Calu3 (cell line): ENCODE data around the gene PTPRG. TPM values are rescaled to one million over a fixed set of nuclear protein-coding genes. Genes with fewer than 3 reads are reported as not detected.
A peak's percentile ranks its signal among the peaks of the same experiment; 100 is the strongest.

Experiments
- BruUV-seq: library from RNA; stranded (reverse); fragments of 400-500 nt; replicated peaks from 2 replicates; lab custom pipeline; 2021; lab: Mats Ljungman, UMichigan
- CTCF ChIA-PET: fragments of 300-600 bp; sonication (Branson Sonifier 250); formaldehyde crosslinking; loops from one replicate; lab custom pipeline; 2022; ENCODE audit warnings: antibody characterized with exemption; lab: Charles Lee
- DNase-seq: peaks from one replicate; pipeline ENCODE4 v3.0.0; 2022
- H3K27ac Mint-ChIP-seq: one replicate; pipeline ENCODE4 v1.8.0; 2022; ENCODE audit warnings: mixed read lengths; ENCODE audit not compliant: unreplicated experiment
- H3K27me3 Mint-ChIP-seq: one replicate; pipeline ENCODE4 v1.8.0; 2022; ENCODE audit warnings: mixed read lengths; ENCODE audit not compliant: unreplicated experiment
- H3K36me3 Mint-ChIP-seq: one replicate; pipeline ENCODE4 v1.8.0; 2022; ENCODE audit warnings: mild to moderate bottlenecking, moderate library complexity, mixed read lengths; ENCODE audit not compliant: insufficient read depth, unreplicated experiment
- H3K4me1 Mint-ChIP-seq: one replicate; pipeline ENCODE4 v1.8.0; 2022; ENCODE audit warnings: mild to moderate bottlenecking, low read depth, mixed read lengths; ENCODE audit not compliant: unreplicated experiment
- H3K4me3 Mint-ChIP-seq: one replicate; pipeline ENCODE4 v1.8.0; 2022; ENCODE audit warnings: mild to moderate bottlenecking, low read depth, moderate library complexity, mixed read lengths; ENCODE audit not compliant: unreplicated experiment
- H3K9me3 Mint-ChIP-seq: one replicate; pipeline ENCODE4 v1.8.0; 2022; ENCODE audit warnings: low read depth, mixed read lengths; ENCODE audit not compliant: unreplicated experiment
- intact Hi-C: fragments of 100-400 bp; cut with micrococcal nuclease; formaldehyde crosslinking; loops from one replicate; pipeline ENCODE4 v1.10.0; 2022; ENCODE audit not compliant: unreplicated experiment
- total RNA-seq: library from RNA; stranded (reverse); gene quantifications from 2 replicates; pipeline ENCODE4 v1.2.3, GENCODE V29; 2022
- TF ChIP-seq, protein P1 (sequence below): fragments of 200-600 bp; IDR thresholded peaks from one replicate; pipeline ENCODE4 v1.8.0; 2022; ENCODE audit warnings: antibody characterized with exemption; ENCODE audit not compliant: unreplicated experiment

Gene PTPRG
- total RNA-seq, 1 experiment from 2014 or later: 0.35 TPM

DNA sequence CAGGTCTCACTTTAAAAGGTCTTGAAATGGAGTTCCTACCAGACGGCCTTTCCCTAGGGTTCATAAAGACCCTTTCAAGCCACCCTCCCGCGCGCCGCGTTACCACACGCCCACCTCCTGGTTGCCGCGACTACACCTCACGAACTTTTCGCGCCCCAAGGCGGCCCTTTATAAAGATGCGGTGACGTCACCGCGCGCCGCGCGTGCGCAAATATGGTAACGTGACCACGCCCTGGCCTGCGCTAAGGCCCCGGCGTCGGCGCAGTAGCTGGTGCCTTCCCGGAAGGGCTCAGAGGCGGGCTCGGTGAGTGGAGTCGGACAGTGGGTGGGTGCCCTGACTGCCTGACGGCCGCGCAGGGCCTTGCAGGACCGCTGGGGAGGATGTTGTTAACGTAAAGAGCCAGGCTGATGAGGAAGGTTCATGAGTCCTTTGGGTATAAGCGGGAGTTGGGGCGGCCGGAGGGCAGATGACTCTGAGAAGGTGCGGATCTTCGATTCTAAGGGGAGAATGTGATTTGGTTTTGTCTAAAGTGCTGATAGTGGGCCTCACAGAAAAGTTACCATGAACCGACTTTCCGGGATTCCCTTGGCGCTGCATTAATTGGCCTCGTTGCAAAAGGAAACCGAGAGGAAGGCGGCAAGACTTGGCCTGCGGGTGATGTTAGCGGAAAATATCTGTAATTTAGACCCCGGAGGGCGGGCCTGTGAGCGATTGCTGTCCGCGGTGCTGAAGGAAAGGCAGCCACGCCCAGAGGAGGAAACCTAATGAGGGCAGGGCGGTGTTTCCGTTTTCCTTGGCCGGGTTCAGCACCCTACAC is 757.6 kb downstream of the PTPRG start:
- Mint-ChIP-seq H3K4me1 (peaks cover 20% of the 10 kb centered on the region), H3K27me3 (no peaks in the 10 kb centered on the region), H3K9me3 (no peaks in the 10 kb centered on the region), H3K36me3 (peaks cover 12% of the 10 kb centered on the region), H3K27ac (peak overlapping the region; percentile 94), H3K4me3 (peak overlapping the region; percentile 98)
- intact Hi-C loops: no loop called here
- CTCF ChIA-PET: interaction anchor here (0.6 to 0.9 kb wide), 3 partner anchors 9 to 93 kb away, joined by 3 to 4 read pairs (median 3); no protein-coding TSS in a partner anchor
- TSS peak; percentile 42 for BruUV-seq
- DNase-seq: peak; percentile 82
- TF ChIP-seq, protein P1, sequence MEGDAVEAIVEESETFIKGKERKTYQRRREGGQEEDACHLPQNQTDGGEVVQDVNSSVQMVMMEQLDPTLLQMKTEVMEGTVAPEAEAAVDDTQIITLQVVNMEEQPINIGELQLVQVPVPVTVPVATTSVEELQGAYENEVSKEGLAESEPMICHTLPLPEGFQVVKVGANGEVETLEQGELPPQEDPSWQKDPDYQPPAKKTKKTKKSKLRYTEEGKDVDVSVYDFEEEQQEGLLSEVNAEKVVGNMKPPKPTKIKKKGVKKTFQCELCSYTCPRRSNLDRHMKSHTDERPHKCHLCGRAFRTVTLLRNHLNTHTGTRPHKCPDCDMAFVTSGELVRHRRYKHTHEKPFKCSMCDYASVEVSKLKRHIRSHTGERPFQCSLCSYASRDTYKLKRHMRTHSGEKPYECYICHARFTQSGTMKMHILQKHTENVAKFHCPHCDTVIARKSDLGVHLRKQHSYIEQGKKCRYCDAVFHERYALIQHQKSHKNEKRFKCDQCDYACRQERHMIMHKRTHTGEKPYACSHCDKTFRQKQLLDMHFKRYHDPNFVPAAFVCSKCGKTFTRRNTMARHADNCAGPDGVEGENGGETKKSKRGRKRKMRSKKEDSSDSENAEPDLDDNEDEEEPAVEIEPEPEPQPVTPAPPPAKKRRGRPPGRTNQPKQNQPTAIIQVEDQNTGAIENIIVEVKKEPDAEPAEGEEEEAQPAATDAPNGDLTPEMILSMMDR: no peak

DNA sequence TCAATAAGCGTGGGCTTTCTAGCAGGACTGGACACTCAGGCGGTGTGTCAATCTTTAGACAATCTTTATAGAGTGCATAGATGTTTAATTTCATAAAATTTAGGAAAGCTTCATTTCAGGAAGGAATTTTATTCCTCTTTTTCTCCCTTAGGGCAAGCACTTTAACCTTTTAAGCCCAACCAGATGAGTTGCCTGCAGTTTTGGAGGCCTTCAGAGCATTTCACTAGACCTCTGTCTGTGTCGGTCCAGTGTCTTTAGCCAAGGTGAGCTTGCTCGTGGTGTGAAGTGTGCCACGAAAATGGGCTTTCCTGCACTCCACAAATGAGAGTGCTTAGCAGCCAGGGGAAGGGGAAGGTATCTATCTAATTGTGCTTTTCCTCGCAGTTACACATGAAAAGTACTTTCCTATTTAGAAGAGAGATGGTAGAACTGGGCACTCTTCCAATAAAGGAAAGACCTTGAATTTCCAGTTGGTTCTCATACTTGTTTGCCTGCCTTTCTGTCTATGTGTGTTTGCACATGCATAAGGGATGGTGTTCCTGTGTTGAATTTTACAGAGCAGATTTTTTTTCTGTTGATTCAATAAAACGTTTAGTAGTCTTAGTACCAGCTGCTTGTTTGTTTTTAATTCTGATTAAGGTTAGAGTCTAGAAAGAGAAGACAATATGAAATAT is 758.3 kb downstream of the PTPRG start:
- intact Hi-C loops: no loop called here
- Mint-ChIP-seq H3K4me3 (peak overlapping the region; percentile 98), H3K4me1 (peaks cover 20% of the 10 kb centered on the region), H3K9me3 (no peaks in the 10 kb centered on the region), H3K36me3 (peaks cover 12% of the 10 kb centered on the region), H3K27me3 (no peaks in the 10 kb centered on the region), H3K27ac (peak overlapping the region; percentile 94)
- DNase-seq: no peak
- TF ChIP-seq, protein P1: no peak
- CTCF ChIA-PET: interaction anchor here (0.6 kb wide), 1 partner anchor 92 kb away, joined by 4 read pairs; no protein-coding TSS in a partner anchor
- BruUV-seq: no TSS peak

DNA sequence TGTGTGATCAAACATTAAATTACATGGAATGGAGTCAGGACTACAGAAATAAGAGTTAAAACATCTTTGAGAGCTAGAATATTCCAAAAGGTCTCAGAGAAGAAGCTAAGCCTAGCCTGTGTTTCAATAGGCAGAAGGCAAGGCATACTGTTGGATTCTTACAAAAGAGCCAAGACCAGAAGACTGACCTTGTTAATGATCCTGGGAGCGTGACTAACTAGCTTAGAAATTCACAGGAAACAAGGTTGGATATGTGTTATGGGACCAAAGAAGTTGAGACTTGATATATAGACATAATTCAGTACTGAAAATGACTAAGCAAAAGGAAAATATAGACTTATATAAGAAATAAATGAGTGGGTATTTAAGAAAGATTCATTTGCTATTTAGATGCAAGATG is 761.9 kb downstream of the PTPRG start:
- CTCF ChIA-PET: no interaction called here
- no peaks in the 10 kb centered on the region for H3K27me3 Mint-ChIP-seq

DNA sequence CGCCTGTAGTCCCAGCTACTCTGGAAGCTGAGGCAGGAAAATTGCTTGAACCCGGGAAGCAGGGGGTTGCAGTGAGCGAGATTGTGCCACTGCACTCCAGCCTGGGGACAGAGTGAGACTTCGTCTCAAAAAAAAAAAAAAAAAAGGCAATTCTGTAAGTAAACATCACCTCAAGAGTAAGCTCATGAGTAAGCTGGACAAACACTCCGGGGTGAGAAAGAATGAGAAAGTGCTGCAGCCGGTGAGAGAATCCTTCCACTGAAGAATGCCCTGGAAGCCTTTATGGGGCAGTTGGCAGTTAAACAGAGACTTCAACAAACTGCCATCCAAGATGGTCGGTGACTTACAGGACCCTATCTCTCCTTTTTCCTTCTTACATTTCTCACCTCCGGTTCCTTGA is 764.5 kb downstream of the PTPRG start:
- no TSS peak for BruUV-seq
- CTCF ChIA-PET: no interaction called here

More for the DNA sequence above, 761.9 kb downstream of the PTPRG start:
- DNase-seq: no peak
- intact Hi-C loops: no loop called here
- Mint-ChIP-seq H3K4me1 (peaks cover 13% of the 10 kb centered on the region), H3K27ac (no peak overlapping the region), H3K36me3 (peaks cover 12% of the 10 kb centered on the region), H3K9me3 (no peaks in the 10 kb centered on the region), H3K4me3 (no peak overlapping the region)
- no TSS peak for BruUV-seq
- TF ChIP-seq, protein P1: no peak

More for the DNA sequence above, 764.5 kb downstream of the PTPRG start:
- Mint-ChIP-seq H3K4me3 (no peak overlapping the region), H3K27ac (no peak overlapping the region), H3K36me3 (no peaks in the 10 kb centered on the region), H3K4me1 (no peaks in the 10 kb centered on the region), H3K27me3 (no peaks in the 10 kb centered on the region), H3K9me3 (no peaks in the 10 kb centered on the region)
- intact Hi-C loops: no loop called here
- TF ChIP-seq, protein P1: no peak
- no peak for DNase-seq
